H1 (cell line): ENCODE results near the gene FBXL14. TPM values are rescaled to one million over a fixed set of nuclear protein-coding genes. Genes with fewer than 3 reads are reported as not detected.

Source experiments
- CTCF ChIA-PET: fragments of 300-600 bp; sonication (Branson Sonifier 250); formaldehyde crosslinking; loops from one replicate; lab custom pipeline; 2021; ENCODE audit not compliant: partially characterized antibody; lab: Charles Lee
- POLR2A ChIA-PET: fragments of 300-600 bp; sonication (Branson Sonifier 250); formaldehyde crosslinking; loops from one replicate; lab custom pipeline; 2021; ENCODE audit warnings: inconsistent platforms; ENCODE audit not compliant: partially characterized antibody; lab: Charles Lee
- DNase-seq, 2 experiments: peaks; one replicate each; pipeline versions ENCODE4 v3.0.0 to v3.0.0-alpha.2; 2010 to 2022; ENCODE audit warnings: low spot score in 2 of 2, low read depth in 1 of 2, mixed read lengths in 1 of 2
- FAIRE-seq: peaks from 2 replicates; lab custom pipeline; 2011; peaks lifted over from hg19 to GRCh38; lab: Jason Lieb, UNC
- H2AFZ ChIP-seq: 2 replicates; pipeline ENCODE4 v1.8.1; 2012; ENCODE audit warnings: low read length, inconsistent platforms
- H2AK5ac ChIP-seq: 2 replicates; pipeline ENCODE4 v1.6.1; 2013; ENCODE audit warnings: low read depth, low read length
- H2BK120ac ChIP-seq: replicated peaks from 2 replicates; pipeline ENCODE3; 2013; ENCODE audit warnings: low read depth, low read length, inconsistent platforms
- H2BK12ac ChIP-seq: 2 replicates; pipeline ENCODE4 v1.6.1; 2013; ENCODE audit warnings: low read depth, low read length
- H2BK15ac ChIP-seq: 2 replicates; pipeline ENCODE4 v1.6.1; 2013; ENCODE audit warnings: low read length
- H2BK20ac ChIP-seq: 2 replicates; pipeline ENCODE4 v1.6.1; 2013; ENCODE audit warnings: low read length
- H2BK5ac ChIP-seq: 2 replicates; pipeline ENCODE4 v1.6.1; 2013; ENCODE audit warnings: low read depth, low read length
- H3K14ac ChIP-seq: 2 replicates; pipeline ENCODE4 v1.6.1; 2013; ENCODE audit warnings: inconsistent platforms; ENCODE audit not compliant: insufficient read length
- H3K18ac ChIP-seq: 2 replicates; pipeline ENCODE4 v1.6.1; 2013; ENCODE audit warnings: low read length; ENCODE audit errors: extremely low read depth
- H3K23ac ChIP-seq: 2 replicates; pipeline ENCODE4 v1.6.1; 2013; ENCODE audit warnings: inconsistent platforms; ENCODE audit not compliant: insufficient read length
- H3K23me2 ChIP-seq: 2 replicates; pipeline ENCODE4 v1.6.1; 2013; ENCODE audit warnings: low read depth, low read length
- H3K27ac ChIP-seq: 2 replicates; pipeline ENCODE4 v1.6.1; 2011; ENCODE audit warnings: low read depth, low read length, inconsistent platforms
- H3K27me3 ChIP-seq, 4 experiments: replicated peaks in 1 of 4; 1 replicate in 1 of 4; 2 replicates in 3 of 4; pipeline versions ENCODE4 v1.6.1 to v1.8.1; 2011 to 2013; ENCODE audit warnings: low read length in 3 of 4, mild to moderate bottlenecking in 3 of 4, inconsistent platforms in 2 of 4, mixed read lengths in 2 of 4, moderate library complexity in 1 of 4; ENCODE audit not compliant: control insufficient read depth in 3 of 4, insufficient read depth in 3 of 4; ENCODE audit errors: extremely low read depth in 1 of 4
- H3K36me3 ChIP-seq, 4 experiments: 2 replicates each; pipeline versions ENCODE4 v1.6.1 to v1.8.1; 2011 to 2013; ENCODE audit warnings: mild to moderate bottlenecking in 4 of 4, low read length in 3 of 4, moderate library complexity in 2 of 4, control low read depth in 1 of 4, inconsistent platforms in 1 of 4; ENCODE audit not compliant: insufficient read depth in 4 of 4, control insufficient read depth in 2 of 4
- H3K4ac ChIP-seq: replicated peaks from 2 replicates; pipeline ENCODE3; 2013; ENCODE audit warnings: low read length, low read depth, mixed read lengths, inconsistent platforms; ENCODE audit not compliant: insufficient read length
- H3K4me1 ChIP-seq, 4 experiments: replicated peaks in 1 of 4; 1 replicate in 1 of 4; 2 replicates in 3 of 4; pipeline versions ENCODE4 v1.6.1 to v1.8.1; 2011 to 2013; ENCODE audit warnings: low read length in 3 of 4, inconsistent platforms in 2 of 4, mixed read lengths in 1 of 4; ENCODE audit not compliant: insufficient read depth in 4 of 4, control insufficient read depth in 3 of 4
- H3K4me2 ChIP-seq, 2 experiments: 2 replicates each; pipeline versions ENCODE4 v1.6.1 to v1.8.1; 2011 to 2013; ENCODE audit warnings: low read depth in 2 of 2, low read length in 2 of 2, control low read depth in 1 of 2, inconsistent platforms in 1 of 2, mild to moderate bottlenecking in 1 of 2; ENCODE audit not compliant: insufficient read depth in 1 of 2
- H3K4me3 ChIP-seq, 4 experiments: fragments of 200-600, 300-600 bp in 1 of 4; sonication (generic), shearing (Covaris generic), sonication (Bioruptor Twin) in 1 of 4; 2 replicates each; pipeline versions ENCODE4 v1.5.1 to v1.8.1; 2011 to 2016; ENCODE audit warnings: low read length in 4 of 4, low read depth in 3 of 4, control low read depth in 2 of 4, inconsistent platforms in 2 of 4, mild to moderate bottlenecking in 2 of 4, mixed read lengths in 1 of 4, moderate library complexity in 1 of 4; ENCODE audit not compliant: insufficient read depth in 2 of 4; ENCODE audit errors: extremely low read depth in 1 of 4
- H3K56ac ChIP-seq: replicated peaks from 2 replicates; pipeline ENCODE3; 2013; ENCODE audit warnings: low read depth, mild to moderate bottlenecking, mixed read lengths, low read length, inconsistent platforms; ENCODE audit not compliant: insufficient read length
- H3K79me1 ChIP-seq: 2 replicates; pipeline ENCODE4 v1.6.1; 2013; ENCODE audit warnings: low read depth, low read length, control low read depth
- H3K79me2 ChIP-seq, 2 experiments: 2 replicates each; pipeline versions ENCODE4 v1.6.1 to v1.8.1; 2012 to 2013; ENCODE audit warnings: low read length in 2 of 2, mild to moderate bottlenecking in 2 of 2, inconsistent platforms in 1 of 2; ENCODE audit not compliant: insufficient read depth in 2 of 2, control insufficient read depth in 1 of 2
- H3K9ac ChIP-seq, 4 experiments: replicated peaks in 1 of 4; 1 replicate in 1 of 4; 2 replicates in 3 of 4; pipeline versions ENCODE4 v1.6.1 to v1.8.1; 2011 to 2013; ENCODE audit warnings: low read depth in 3 of 4, low read length in 3 of 4, control low read depth in 2 of 4, mild to moderate bottlenecking in 2 of 4, moderate library complexity in 2 of 4, inconsistent platforms in 1 of 4; ENCODE audit errors: extremely low read depth in 1 of 4
- H3K9me3 ChIP-seq, 2 experiments: 2 replicates each; pipeline versions ENCODE4 v1.6.1 to v1.8.1; 2012 to 2013; ENCODE audit warnings: mild to moderate bottlenecking in 2 of 2, moderate library complexity in 2 of 2, control low read depth in 1 of 2, inconsistent platforms in 1 of 2, low read depth in 1 of 2, low read length in 1 of 2, mixed read lengths in 1 of 2; ENCODE audit not compliant: insufficient read depth in 2 of 2
- H4K20me1 ChIP-seq, 2 experiments: replicated peaks in 1 of 2; 2 replicates each; pipeline versions ENCODE3 to v1.8.1; 2011 to 2013; ENCODE audit warnings: inconsistent platforms in 2 of 2, low read length in 2 of 2, mild to moderate bottlenecking in 1 of 2; ENCODE audit not compliant: insufficient read depth in 2 of 2, control insufficient read depth in 1 of 2
- H4K5ac ChIP-seq: 2 replicates; pipeline ENCODE4 v1.6.1; 2013; ENCODE audit warnings: low read length, low read depth, mixed read lengths, inconsistent platforms; ENCODE audit not compliant: insufficient read length
- H4K8ac ChIP-seq: 2 replicates; pipeline ENCODE4 v1.8.0; 2013; ENCODE audit warnings: mild to moderate bottlenecking, moderate library complexity, low read length, inconsistent platforms; ENCODE audit not compliant: insufficient read depth; ENCODE audit errors: extremely low read depth
- H4K91ac ChIP-seq: replicated peaks from 2 replicates; pipeline ENCODE3; 2013; ENCODE audit warnings: low read length, mixed read lengths, inconsistent platforms; ENCODE audit not compliant: insufficient read length
- GABPA ChIP-seq: IDR thresholded peaks from 2 replicates; pipeline ENCODE4 v1.6.1; 2011; ENCODE audit warnings: mild to moderate bottlenecking, low read length, moderate library complexity, borderline replicate concordance; ENCODE audit not compliant: insufficient read depth
- KDM4A ChIP-seq: IDR thresholded peaks from one replicate; pipeline ENCODE4 v1.7.1; 2012; ENCODE audit warnings: low read depth, mild to moderate bottlenecking, moderate library complexity, low read length, inconsistent platforms; ENCODE audit not compliant: severe bottlenecking
- MAX ChIP-seq: IDR thresholded peaks from 2 replicates; pipeline ENCODE4 v1.6.1; 2012; ENCODE audit warnings: inconsistent platforms
- POU5F1 ChIP-seq: IDR thresholded peaks from 2 replicates; pipeline ENCODE4 v1.6.1; 2011; ENCODE audit warnings: low read depth, mild to moderate bottlenecking, low read length, moderate library complexity
- RBBP5 ChIP-seq: IDR thresholded peaks from 2 replicates; pipeline ENCODE4 v1.7.1; 2012; ENCODE audit warnings: low read depth, mild to moderate bottlenecking, inconsistent platforms, low read length, moderate library complexity, borderline replicate concordance
- SIN3A ChIP-seq, 2 experiments: IDR thresholded peaks in 1 of 2; conservative IDR thresholded peaks in 1 of 2; 2 replicates each; pipeline ENCODE4 v1.6.1; 2011 to 2012; ENCODE audit warnings: low read length in 2 of 2, improper control_type of control experiment in 1 of 2, low read depth in 1 of 2, mild to moderate bottlenecking in 1 of 2
- TCF12 ChIP-seq: IDR thresholded peaks from 2 replicates; pipeline ENCODE4 v1.6.1; 2011; ENCODE audit warnings: low read depth, mild to moderate bottlenecking, low read length
- WGBS, 2 experiments: shearing (Covaris generic) in 1 of 2; methylation state at CpG; one replicate each; pipeline versions ENCODE4 v1.1.6 to v1.1.7; 2013 to 2015; ENCODE audit warnings: low lambda C conversion rate in 2 of 2, mixed read lengths in 2 of 2, inconsistent platforms in 1 of 2, low coverage in 1 of 2, missing lambda C conversion rate in 1 of 2; ENCODE audit not compliant: insufficient replicate concordance in 2 of 2, insufficient coverage in 1 of 2, insufficient read length in 1 of 2; ENCODE audit errors: extremely low coverage in 1 of 2, missing lambda C conversion rate in 1 of 2; 5-methylcytosine and 5-hydroxymethylcytosine counted together
- polyA plus RNA-seq, 7 experiments: library from polyadenylated mRNA; depleted of rRNA in 3 of 7; stranded (reverse) in 5 of 7; unstranded in 2 of 7; fragments of >200 nt in 5 of 7; fragments of 200-250 nt in 2 of 7; gene quantifications; 1 replicate in 5 of 7; 2 replicates in 1 of 7; 4 replicates in 1 of 7; pipeline versions ENCODE4 v1.2.1 to v1.2.3, GENCODE V29; 2011 to 2013; ENCODE audit warnings: missing spikeins in 2 of 7, mixed read lengths in 2 of 7
- total RNA-seq: library from RNA; stranded (reverse); fragmentation: NEBNext Ultra II Directional; extraction: Animal tissue kit (Norgen Biotek cat#: 25700); gene quantifications from 2 replicates; pipeline ENCODE4 v1.2.1, GENCODE V29; 2021

FBXL14 gene
- total and polyA plus RNA-seq, 2 of the 8 experiments (the other 6 are each of a cell fraction or from before 2014, with no cell fraction given) = 5.5 to 9.6 TPM

- no peaks in the 10 kb centered on the region for H3K9me3 ChIP-seq
- H2BK15ac ChIP-seq = 0 out of 2 replicates have a peak overlapping the region, but pooled peaks have one; percentile 46
- no peak overlapping the region for H3K14ac ChIP-seq
- no peak overlapping the region for H2BK120ac ChIP-seq
- 0 out of 2 replicates have a peak overlapping the region, but pooled peaks have one; percentile 11 for H2BK12ac ChIP-seq
- H3K56ac ChIP-seq = no peak overlapping the region
- H4K5ac ChIP-seq = no peak overlapping the region
- H3K4me2 ChIP-seq = peak overlapping the region; percentile 92 to 95
- H3K4me1 ChIP-seq = peaks cover 8 to 32% (median 18%) of the 10 kb centered on the region in 4 experiments
- peak overlapping the region; percentile 20 to 65 (median 42) for H3K4me3 ChIP-seq
- no peaks in the 10 kb centered on the region for H3K79me2 ChIP-seq
- ChIA-PET CTCF (interaction anchor here (0.6 to 3.6 kb wide), 15 partner anchors 10 to 177 kb away, joined by 3 to 16 read pairs (median 3); no protein-coding TSS in a partner anchor), POLR2A (interaction anchor here (1.3 to 1.7 kb wide), 3 partner anchors 26 to 39 kb away, joined by 3 to 5 read pairs (median 4); no protein-coding TSS in a partner anchor)
- H3K23ac ChIP-seq = no peak overlapping the region
- FAIRE-seq = no peak
- peak in 1 of 2 experiments; percentile 72 for DNase-seq
- H4K91ac ChIP-seq = peak overlapping the region; percentile 72
- H2BK20ac ChIP-seq = no peak overlapping the region; the same call in 1 of the 2 replicates
- no peak overlapping the region; the same call in 1 of the 2 replicates for H3K18ac ChIP-seq
- no peaks in the 10 kb centered on the region for H3K36me3 ChIP-seq
- H2AFZ ChIP-seq = no peak overlapping the region
- 0 out of 2 replicates have a peak overlapping the region, but pooled peaks have one; percentile 8 for H4K8ac ChIP-seq
- TF ChIP-seq RBBP5 (no peak; the same call in 1 of the 2 replicates), POU5F1 (0 out of 2 replicates have a peak, but pooled peaks have one; percentile 41), MAX (0 out of 2 replicates have a peak, but pooled peaks have one; percentile 7), KDM4A (peak; percentile 67), TCF12 (peak; percentile 45; the same call in 1 of the 2 replicates), GABPA (no peak), SIN3A (conservative IDR thresholded peaks at IDR 0.05 in 1 of 2, IDR thresholded peaks at IDR 0.05 in 1 of 2; ENCODE audit: low read depth in 1 of 2, low read length in 2 of 2) (0 out of 4 replicates have a peak, but pooled peaks of 1 of the 2 experiments have one; percentile 17)
- 3% methylated on average over 26 of the region's 32 CpGs; no CpG with 5 or more reads in 1 of the 2 experiments for WGBS, 2 experiments
- H3K27ac ChIP-seq = no peak overlapping the region
- no peak overlapping the region for H3K4ac ChIP-seq
- peaks cover 0 to 4% of the 10 kb centered on the region in 2 experiments for H4K20me1 ChIP-seq
- no peak overlapping the region for H2AK5ac ChIP-seq
- H3K23me2 ChIP-seq = peaks cover 8% of the 10 kb centered on the region; the same call in 1 of the 2 replicates
- no peaks in the 10 kb centered on the region for H3K79me1 ChIP-seq
- H2BK5ac ChIP-seq = no peak overlapping the region
- peaks cover 34 to 75% (median 71%) of the 10 kb centered on the region in 4 experiments for H3K27me3 ChIP-seq
- H3K9ac ChIP-seq = no peak overlapping the region
Observed at GRCh38 chr12:1629338-1630132, 35.2 kb upstream of the FBXL14 start.
